Measurements from ENCODE around the gene PLD2. TPM values are rescaled to one million over a fixed set of nuclear protein-coding genes. Genes with fewer than 3 reads are reported as not detected.

Gene PLD2
- total and polyA plus RNA-seq, 9 of the 15 experiments (the other 6 are each of a cell fraction or from before 2014, with no cell fraction given): 0.20 to 7.5 (median 3.3) TPM

DNA sequence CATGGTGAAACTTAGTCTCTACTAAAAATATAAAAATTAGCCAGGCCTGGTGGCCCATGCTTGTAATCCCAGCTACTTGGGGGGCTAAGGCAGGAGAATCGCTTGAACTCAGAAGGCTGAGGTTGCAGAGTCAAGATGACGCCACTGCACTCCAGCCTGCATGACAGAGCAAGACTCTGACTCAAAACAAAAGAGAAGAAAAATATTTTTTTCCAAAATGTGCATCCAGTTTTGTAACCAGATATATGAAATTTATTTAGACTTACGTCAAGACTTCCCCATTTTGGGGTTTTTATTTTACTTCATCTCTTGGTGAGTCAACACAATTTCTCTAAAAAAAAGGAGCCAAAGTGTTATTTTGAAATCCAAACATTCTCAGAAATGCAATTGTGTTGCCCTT lies 40.8 kb upstream of the PLD2 start:
- FAIRE-seq (no peak), DNase-seq (ENCODE audit: extremely low read depth in 1 of 4, low spot score in 3 of 4) (no peak), ATAC-seq (no peak)
- no peaks in the 10 kb centered on the region for H3K4me1 ChIP-seq (replicated peaks in 1 of 2; ENCODE audit: control insufficient read depth in 2 of 2, insufficient read depth in 2 of 2, low read length in 2 of 2)
- no peak overlapping the region for H3K27ac ChIP-seq (ENCODE audit: extremely low read depth, low read depth, low read length)
- peaks cover 9 to 10% of the 10 kb centered on the region in 2 experiments; a peak in 4 of 5 replicates for H3K27me3 ChIP-seq (ENCODE audit: control insufficient read depth in 2 of 2, insufficient read depth in 2 of 2, low read length in 2 of 2)
- POLR2A ChIA-PET: no interaction called here
- no peaks in the 10 kb centered on the region for H3K9me1 ChIP-seq (ENCODE audit: control insufficient read depth, insufficient read depth, low read length)
- no peaks in the 10 kb centered on the region for H3K36me3 ChIP-seq (ENCODE audit: control insufficient read depth, insufficient read depth, low read length)
- no peaks in the 10 kb centered on the region for H3K9me3 ChIP-seq (replicated peaks; ENCODE audit: control insufficient read depth, insufficient read depth, low read depth, low read length)
- H3K79me2 ChIP-seq (ENCODE audit: control insufficient read depth, insufficient read depth, low read length): no peaks in the 10 kb centered on the region
- CTCF ChIA-PET (ENCODE audit: low intra/inter-chr PET ratio): no interaction called here
- BruUV-seq (replicated peaks): no TSS peak
- intact Hi-C loops (cut with micrococcal nuclease) (no loop called here), in situ Hi-C loops (cut with MboI) (no loop called here)
- H3K4me3 ChIP-seq: no peak overlapping the region
- H3K4me2 ChIP-seq (ENCODE audit: insufficient read depth, low read length): no peak overlapping the region
- H4K20me1 ChIP-seq (replicated peaks; ENCODE audit: control insufficient read depth, insufficient read depth, low read length): no peaks in the 10 kb centered on the region
- no peak overlapping the region for H2AFZ ChIP-seq (ENCODE audit: low read depth, low read length)
- no peak for TF ChIP-seq TAF7 (tag; IDR thresholded peaks at IDR 0.05)
- no peak for TF ChIP-seq BCOR (IDR thresholded peaks at IDR 0.05)
- TF ChIP-seq, protein P1, sequence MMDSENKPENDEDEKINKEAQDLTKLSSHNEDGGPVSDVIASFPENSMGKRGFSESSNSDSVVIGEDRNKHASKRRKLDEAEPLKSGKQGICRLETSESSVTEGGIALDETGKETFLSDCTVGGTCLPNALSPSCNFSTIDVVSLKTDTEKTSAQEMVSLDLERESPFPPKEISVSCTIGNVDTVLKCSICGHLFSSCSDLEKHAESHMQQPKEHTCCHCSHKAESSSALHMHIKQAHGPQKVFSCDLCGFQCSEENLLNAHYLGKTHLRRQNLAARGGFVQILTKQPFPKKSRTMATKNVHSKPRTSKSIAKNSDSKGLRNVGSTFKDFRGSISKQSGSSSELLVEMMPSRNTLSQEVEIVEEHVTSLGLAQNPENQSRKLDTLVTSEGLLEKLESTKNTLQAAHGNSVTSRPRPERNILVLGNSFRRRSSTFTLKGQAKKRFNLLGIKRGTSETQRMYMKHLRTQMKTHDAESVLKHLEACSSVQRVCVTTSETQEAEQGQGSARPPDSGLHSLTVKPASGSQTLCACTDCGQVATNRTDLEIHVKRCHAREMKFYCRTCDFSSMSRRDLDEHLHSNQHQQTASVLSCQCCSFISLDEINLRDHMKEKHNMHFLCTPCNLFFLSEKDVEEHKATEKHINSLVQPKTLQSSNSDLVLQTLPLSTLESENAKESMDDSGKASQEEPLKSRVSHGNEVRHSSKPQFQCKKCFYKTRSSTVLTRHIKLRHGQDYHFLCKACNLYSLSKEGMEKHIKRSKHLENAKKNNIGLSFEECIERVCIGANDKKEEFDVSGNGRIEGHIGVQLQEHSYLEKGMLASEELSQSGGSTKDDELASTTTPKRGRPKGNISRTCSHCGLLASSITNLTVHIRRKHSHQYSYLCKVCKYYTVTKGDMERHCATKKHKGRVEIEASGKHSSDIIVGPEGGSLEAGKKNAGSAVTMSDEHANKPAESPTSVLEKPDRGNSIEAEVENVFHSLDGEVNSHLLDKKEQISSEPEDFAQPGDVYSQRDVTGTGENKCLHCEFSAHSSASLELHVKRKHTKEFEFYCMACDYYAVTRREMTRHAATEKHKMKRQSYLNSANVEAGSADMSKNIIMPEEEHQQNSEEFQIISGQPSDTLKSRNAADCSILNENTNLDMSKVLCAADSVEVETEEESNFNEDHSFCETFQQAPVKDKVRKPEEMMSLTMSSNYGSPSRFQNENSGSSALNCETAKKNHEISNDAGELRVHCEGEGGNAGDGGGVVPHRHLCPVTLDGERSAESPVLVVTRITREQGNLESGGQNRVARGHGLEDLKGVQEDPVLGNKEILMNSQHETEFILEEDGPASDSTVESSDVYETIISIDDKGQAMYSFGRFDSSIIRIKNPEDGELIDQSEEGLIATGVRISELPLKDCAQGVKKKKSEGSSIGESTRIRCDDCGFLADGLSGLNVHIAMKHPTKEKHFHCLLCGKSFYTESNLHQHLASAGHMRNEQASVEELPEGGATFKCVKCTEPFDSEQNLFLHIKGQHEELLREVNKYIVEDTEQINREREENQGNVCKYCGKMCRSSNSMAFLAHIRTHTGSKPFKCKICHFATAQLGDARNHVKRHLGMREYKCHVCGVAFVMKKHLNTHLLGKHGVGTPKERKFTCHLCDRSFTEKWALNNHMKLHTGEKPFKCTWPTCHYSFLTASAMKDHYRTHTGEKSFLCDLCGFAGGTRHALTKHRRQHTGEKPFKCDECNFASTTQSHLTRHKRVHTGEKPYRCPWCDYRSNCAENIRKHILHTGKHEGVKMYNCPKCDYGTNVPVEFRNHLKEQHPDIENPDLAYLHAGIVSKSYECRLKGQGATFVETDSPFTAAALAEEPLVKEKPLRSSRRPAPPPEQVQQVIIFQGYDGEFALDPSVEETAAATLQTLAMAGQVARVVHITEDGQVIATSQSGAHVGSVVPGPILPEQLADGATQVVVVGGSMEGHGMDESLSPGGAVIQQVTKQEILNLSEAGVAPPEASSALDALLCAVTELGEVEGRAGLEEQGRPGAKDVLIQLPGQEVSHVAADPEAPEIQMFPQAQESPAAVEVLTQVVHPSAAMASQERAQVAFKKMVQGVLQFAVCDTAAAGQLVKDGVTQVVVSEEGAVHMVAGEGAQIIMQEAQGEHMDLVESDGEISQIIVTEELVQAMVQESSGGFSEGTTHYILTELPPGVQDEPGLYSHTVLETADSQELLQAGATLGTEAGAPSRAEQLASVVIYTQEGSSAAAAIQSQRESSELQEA (IDR thresholded peaks at IDR 0.05; ENCODE audit: low read depth): no peak
- TF ChIP-seq ZNF140 (CRISPR knock-in tag; IDR thresholded peaks at IDR 0.05): no peak
- no peak for TF ChIP-seq IFI16 (CRISPR knock-in tag; IDR thresholded peaks at IDR 0.05)
- TF ChIP-seq KDM2B (CRISPR knock-in tag; IDR thresholded peaks at IDR 0.05): no peak
- TF ChIP-seq ZEB2 (IDR thresholded peaks at IDR 0.05): no peak
- TF ChIP-seq, protein P2, sequence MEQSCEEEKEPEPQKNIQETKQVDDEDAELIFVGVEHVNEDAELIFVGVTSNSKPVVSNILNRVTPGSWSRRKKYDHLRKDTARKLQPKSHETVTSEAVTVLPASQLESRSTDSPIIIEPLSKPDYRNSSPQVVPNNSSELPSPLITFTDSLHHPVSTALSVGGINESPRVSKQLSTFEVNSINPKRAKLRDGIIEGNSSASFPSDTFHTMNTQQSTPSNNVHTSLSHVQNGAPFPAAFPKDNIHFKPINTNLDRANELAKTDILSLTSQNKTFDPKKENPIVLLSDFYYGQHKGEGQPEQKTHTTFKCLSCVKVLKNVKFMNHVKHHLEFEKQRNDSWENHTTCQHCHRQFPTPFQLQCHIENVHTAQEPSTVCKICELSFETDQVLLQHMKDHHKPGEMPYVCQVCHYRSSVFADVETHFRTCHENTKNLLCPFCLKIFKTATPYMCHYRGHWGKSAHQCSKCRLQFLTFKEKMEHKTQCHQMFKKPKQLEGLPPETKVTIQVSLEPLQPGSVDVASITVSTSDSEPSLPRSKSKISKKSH (CRISPR knock-in tag; IDR thresholded peaks at IDR 0.05): no peak
- no peak for TF ChIP-seq HSF4 (CRISPR knock-in tag; IDR thresholded peaks at IDR 0.05; ENCODE audit: borderline replicate concordance)
- no peak for TF ChIP-seq WHSC1 (IDR thresholded peaks at IDR 0.05; ENCODE audit: low read length)
- no peak for TF ChIP-seq PML (IDR thresholded peaks at IDR 0.05; ENCODE audit: low read length)
- WGBS (ENCODE audit: insufficient coverage, low coverage, missing lambda C conversion rate): 0% methylated on average over 2 of the region's 3 CpGs
- no peak overlapping the region for H3K9ac ChIP-seq (ENCODE audit: insufficient read depth in 1 of 2, low read depth in 2 of 2, low read length in 2 of 2)
